IMR-90 (cell line): Measurements from ENCODE around the gene SLC17A4. TPM values are rescaled to one million over a fixed set of nuclear protein-coding genes. Genes with fewer than 3 reads are reported as not detected.

ENCODE experiments used
- ATAC-seq: fragments of 200-7000 bp; cut with Tn5 transposase; 2 replicates; pipeline ENCODE4 v1.9.1; 2020; ENCODE audit warnings: low read depth, mild to moderate bottlenecking, moderate library complexity
- BruUV-seq: library from RNA; stranded (reverse); fragments of 400-500 nt; replicated peaks from 2 replicates; lab custom pipeline; 2021; lab: Mats Ljungman, UMichigan
- CTCF ChIA-PET: fragments of 300-600 bp; formaldehyde crosslinking; extraction: SDS; loops from one replicate; lab custom pipeline; 2021; ENCODE audit warnings: antibody characterized with exemption; lab: Yijun Ruan, JAX
- POLR2A ChIA-PET: fragments of 300-600 bp; sonication (Branson Sonifier 250); formaldehyde crosslinking; loops from one replicate; lab custom pipeline; 2022; ENCODE audit warnings: antibody characterized with exemption; ENCODE audit not compliant: unreplicated experiment; lab: Charles Lee
- DNase-seq: peaks from one replicate; pipeline ENCODE4 v3.0.0; 2013
- H2AFZ ChIP-seq: replicated peaks from 2 replicates; pipeline ENCODE3; 2013; ENCODE audit warnings: low read length, mild to moderate bottlenecking; ENCODE audit not compliant: poor library complexity
- H2AK5ac ChIP-seq: 2 replicates; pipeline ENCODE4 v1.6.1; 2013; ENCODE audit warnings: low read depth, low read length, inconsistent platforms
- H2AK9ac ChIP-seq: replicated peaks from 2 replicates; pipeline ENCODE3; 2013; ENCODE audit warnings: mild to moderate bottlenecking, low read depth, low read length, moderate library complexity; ENCODE audit not compliant: poor library complexity
- H2BK120ac ChIP-seq: 2 replicates; pipeline ENCODE4 v1.6.1; 2013; ENCODE audit warnings: low read depth, low read length, inconsistent platforms
- H2BK15ac ChIP-seq: 3 replicates; pipeline ENCODE4 v1.6.1; 2013; ENCODE audit warnings: low read depth, low read length, inconsistent platforms
- H2BK20ac ChIP-seq: 2 replicates; pipeline ENCODE4 v1.6.1; 2013; ENCODE audit warnings: low read depth, mild to moderate bottlenecking, inconsistent platforms, low read length, moderate library complexity
- H2BK5ac ChIP-seq: 2 replicates; pipeline ENCODE4 v1.6.1; 2013; ENCODE audit warnings: mild to moderate bottlenecking, low read depth, low read length, inconsistent platforms; ENCODE audit not compliant: poor library complexity, severe bottlenecking
- H3K14ac ChIP-seq: replicated peaks from 2 replicates; pipeline ENCODE4 v1.6.1; 2013; ENCODE audit warnings: low read depth, low read length, inconsistent platforms
- H3K18ac ChIP-seq: 2 replicates; pipeline ENCODE4 v1.6.1; 2013; ENCODE audit warnings: low read depth, low read length, control low read depth
- H3K23ac ChIP-seq: 2 replicates; pipeline ENCODE4 v1.6.1; 2013; ENCODE audit warnings: low read depth, low read length, inconsistent platforms
- H3K27ac ChIP-seq: 2 replicates; pipeline ENCODE4 v1.5.1; 2013; ENCODE audit warnings: mild to moderate bottlenecking, control low read depth, low read length; ENCODE audit not compliant: insufficient read depth
- H3K27me3 ChIP-seq: 2 replicates; pipeline ENCODE4 v1.6.1; 2013; ENCODE audit warnings: low read length; ENCODE audit not compliant: control insufficient read depth, insufficient read depth
- H3K36me3 ChIP-seq: 2 replicates; pipeline ENCODE4 v1.6.1; 2013; ENCODE audit warnings: low read length, mixed read lengths; ENCODE audit not compliant: control insufficient read depth, insufficient read depth
- H3K4ac ChIP-seq: 2 replicates; pipeline ENCODE4 v1.6.1; 2013; ENCODE audit warnings: low read depth, low read length, inconsistent platforms
- H3K4me1 ChIP-seq: 2 replicates; pipeline ENCODE4 v1.6.1; 2013; ENCODE audit warnings: low read length, mixed read lengths; ENCODE audit not compliant: control insufficient read depth, insufficient read depth
- H3K4me2 ChIP-seq: 2 replicates; pipeline ENCODE4 v1.6.1; 2013; ENCODE audit warnings: low read depth, mild to moderate bottlenecking, control low read depth, low read length, moderate library complexity
- H3K4me3 ChIP-seq: 2 replicates; pipeline ENCODE4 v1.5.1; 2013; ENCODE audit warnings: low read depth, mild to moderate bottlenecking, control low read depth, low read length, moderate library complexity; ENCODE audit not compliant: insufficient read depth
- H3K56ac ChIP-seq: 2 replicates; pipeline ENCODE4 v1.6.1; 2013; ENCODE audit warnings: low read length, inconsistent platforms; ENCODE audit not compliant: insufficient read depth; ENCODE audit errors: extremely low read depth
- H3K79me1 ChIP-seq, 2 experiments: 2 replicates each; pipeline ENCODE4 v1.6.1; 2013; ENCODE audit warnings: low read length in 2 of 2, inconsistent platforms in 1 of 2, low read depth in 1 of 2
- H3K9ac ChIP-seq: 2 replicates; pipeline ENCODE4 v1.6.1; 2013; ENCODE audit warnings: low read depth, low read length, control low read depth
- H3K9me1 ChIP-seq: 2 replicates; pipeline ENCODE4 v1.6.1; 2013; ENCODE audit warnings: low read length, inconsistent platforms; ENCODE audit not compliant: insufficient read depth
- H3K9me3 ChIP-seq: 2 replicates; pipeline ENCODE4 v1.6.1; 2013; ENCODE audit warnings: low read length; ENCODE audit not compliant: control insufficient read depth, insufficient read depth
- H4K20me1 ChIP-seq: 2 replicates; pipeline ENCODE4 v1.6.1; 2013; ENCODE audit warnings: low read length, inconsistent platforms; ENCODE audit not compliant: insufficient read depth
- H4K5ac ChIP-seq: 2 replicates; pipeline ENCODE4 v1.6.1; 2013; ENCODE audit warnings: mild to moderate bottlenecking, low read depth, low read length, control low read depth
- H4K8ac ChIP-seq, 2 experiments: 2 replicates each; pipeline ENCODE4 v1.6.1; 2013; ENCODE audit warnings: low read depth in 2 of 2, low read length in 2 of 2, control low read depth in 1 of 2, inconsistent platforms in 1 of 2
- H4K91ac ChIP-seq: 2 replicates; pipeline ENCODE4 v1.6.1; 2013; ENCODE audit warnings: low read depth, low read length, inconsistent platforms; ENCODE audit not compliant: insufficient read depth
- BHLHE40 ChIP-seq: fragments of 150-350 bp; IDR thresholded peaks from 2 replicates; pipeline ENCODE4 v1.6.1; 2016; ENCODE audit warnings: mild to moderate bottlenecking, low read depth, low read length
- CHD1 ChIP-seq: IDR thresholded peaks from 2 replicates; pipeline ENCODE4 v1.6.1; 2012; ENCODE audit warnings: low read depth, low read length, improper control_type of control experiment
- ELK1 ChIP-seq: fragments of 150-350 bp; IDR thresholded peaks from 2 replicates; pipeline ENCODE4 v1.6.1; 2016; ENCODE audit warnings: low read depth, mild to moderate bottlenecking, low read length, moderate library complexity, borderline replicate concordance
- FOS ChIP-seq: fragments of 150-350 bp; IDR thresholded peaks from 2 replicates; pipeline ENCODE4 v1.6.1; 2016; ENCODE audit warnings: low read depth, low read length
- MAZ ChIP-seq: IDR thresholded peaks from 2 replicates; pipeline ENCODE4 v1.6.1; 2012; ENCODE audit warnings: low read depth, mild to moderate bottlenecking, low read length, improper control_type of control experiment, moderate library complexity, borderline replicate concordance
- MXI1 ChIP-seq: IDR thresholded peaks from 2 replicates; pipeline ENCODE4 v1.6.1; 2012; ENCODE audit warnings: low read depth, mild to moderate bottlenecking, low read length, moderate library complexity, borderline replicate concordance
- WGBS, 2 experiments: methylation state at CpG; one replicate each; pipeline versions ENCODE4 v1.1.5 to v1.1.7; 2013; ENCODE audit warnings: missing lambda C conversion rate in 2 of 2; ENCODE audit not compliant: insufficient read length in 1 of 2; ENCODE audit errors: extremely low coverage in 2 of 2; 5-methylcytosine and 5-hydroxymethylcytosine counted together
- dilution Hi-C: fragments of 300-500 bp; cut with HindIII; formaldehyde crosslinking; loops from one replicate; pipeline ENCODE4 v1.14.3; 2018; ENCODE audit warnings: low sequenced_read_pairs; ENCODE audit not compliant: unreplicated experiment
- in situ Hi-C: fragments of 300-500 bp; cut with MboI; formaldehyde crosslinking; loops from 3 replicates; pipeline ENCODE4 v1.14.3; 2019; ENCODE audit warnings: low sequenced_read_pairs, inconsistent platforms, mixed read lengths
- intact Hi-C: fragments of 100-400 bp; cut with micrococcal nuclease; formaldehyde crosslinking; loops from 2 replicates; pipeline ENCODE4 v1.10.0; 2022
- polyA plus RNA-seq, 3 experiments: library from polyadenylated mRNA; depleted of rRNA; stranded (reverse); fragments of >200 nt; gene quantifications; 2 replicates each; pipeline ENCODE4 v1.2.3, GENCODE V29; 2012; ENCODE audit warnings: low replicate concordance in 1 of 3
- total RNA-seq: library from RNA; depleted of rRNA; stranded (reverse); fragments of >200 nt; gene quantifications from 2 replicates; pipeline ENCODE4 v1.2.3, GENCODE V29; 2012; rRNA removed

SLC17A4 gene
- total and polyA plus RNA-seq, 2 of the 4 experiments (the other 2 are of a cell fraction) = not detected

DNA sequence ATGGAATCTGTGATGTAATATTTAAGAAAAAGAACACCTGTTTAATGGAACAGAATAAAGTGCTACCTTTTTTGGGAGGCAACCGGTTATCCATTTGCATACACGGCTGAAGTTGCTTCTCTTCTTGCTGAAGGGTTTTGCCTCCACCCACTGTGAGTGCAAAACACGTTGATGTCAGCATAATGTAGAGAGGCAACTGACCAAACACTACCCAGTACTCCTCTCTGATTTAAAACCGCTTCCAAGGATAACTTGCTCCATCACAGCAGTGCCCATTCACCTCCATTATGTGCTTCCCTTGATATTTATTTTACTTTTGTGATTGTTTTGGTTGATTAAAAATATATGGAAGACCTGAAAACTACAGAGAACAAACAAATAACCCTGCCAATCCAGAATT lies 75.9 kb downstream of the SLC17A4 start:
- H3K56ac ChIP-seq = no peak overlapping the region
- H3K4me2 ChIP-seq = no peak overlapping the region
- no peaks in the 10 kb centered on the region for H3K36me3 ChIP-seq
- dilution Hi-C loops (no loop called here), in situ Hi-C loops (no loop called here), intact Hi-C loops (no loop called here)
- H3K9me3 ChIP-seq = no peaks in the 10 kb centered on the region
- H2BK20ac ChIP-seq = no peak overlapping the region
- DNase-seq (no peak), ATAC-seq (no peak)
- ChIA-PET POLR2A (no interaction called here), CTCF (no interaction called here)
- H2BK120ac ChIP-seq = no peak overlapping the region
- H3K9me1 ChIP-seq = no peaks in the 10 kb centered on the region
- no peak overlapping the region for H3K27ac ChIP-seq
- H3K79me1 ChIP-seq = no peaks in the 10 kb centered on the region
- H3K23ac ChIP-seq = no peak overlapping the region
- H2AK9ac ChIP-seq = no peak overlapping the region
- no peak overlapping the region for H2AK5ac ChIP-seq
- H2BK15ac ChIP-seq = no peak overlapping the region
- no peak overlapping the region for H3K4me3 ChIP-seq
- no peak overlapping the region for H3K9ac ChIP-seq
- TF ChIP-seq MAZ = no peak
- no peak for TF ChIP-seq ELK1
- no peak for TF ChIP-seq FOS
- no peak for TF ChIP-seq MXI1
- TF ChIP-seq CHD1 = no peak
- no peak for TF ChIP-seq BHLHE40
- WGBS, 2 experiments = no CpG with 5 or more reads among the region's 4 CpGs
- H3K4ac ChIP-seq = no peak overlapping the region
- H4K5ac ChIP-seq = no peak overlapping the region
- no TSS peak for BruUV-seq
- no peak overlapping the region for H2BK5ac ChIP-seq
- no peak overlapping the region for H3K18ac ChIP-seq
- H4K20me1 ChIP-seq = no peaks in the 10 kb centered on the region
- H3K27me3 ChIP-seq = no peaks in the 10 kb centered on the region
- no peak overlapping the region for H4K8ac ChIP-seq
- H3K4me1 ChIP-seq = no peaks in the 10 kb centered on the region
- H4K91ac ChIP-seq = no peak overlapping the region
- H3K14ac ChIP-seq = no peak overlapping the region
- H2AFZ ChIP-seq = no peak overlapping the region

Other genes starting within 250 kb of the SLC17A4 start
- not detected in 2 replicates for gene SCGN, start 102.5 kb upstream of the SLC17A4 start, total RNA-seq
- gene SCGN, start 102.5 kb upstream of the SLC17A4 start, polyA plus RNA-seq (2012; rRNA removed) = not detected in 2 replicates
- not detected in 2 replicates for gene SLC17A1, start 77.3 kb downstream of the SLC17A4 start, total RNA-seq
- gene SLC17A1, start 77.3 kb downstream of the SLC17A4 start, polyA plus RNA-seq (2012; rRNA removed) = not detected in 2 replicates
- gene SLC17A3, start 119.5 kb downstream of the SLC17A4 start, total RNA-seq = not detected in 2 replicates
- not detected in 2 replicates for gene SLC17A3, start 119.5 kb downstream of the SLC17A4 start, polyA plus RNA-seq (2012; rRNA removed)
- gene SLC17A2, start 175.9 kb downstream of the SLC17A4 start, total RNA-seq = not detected in 2 replicates
- not detected in 2 replicates for gene SLC17A2, start 175.9 kb downstream of the SLC17A4 start, polyA plus RNA-seq (2012; rRNA removed)
- gene TRIM38, start 208.1 kb downstream of the SLC17A4 start, total RNA-seq = 6.3 and 6.7 TPM in 2 replicates
- 3.3 and 4.1 TPM in 2 replicates for gene TRIM38, start 208.1 kb downstream of the SLC17A4 start, polyA plus RNA-seq (2012; rRNA removed)